Stimulated activated CD4-positive, alpha-beta T cell treated with anti-CD3 and anti-CD28 coated beads, Interleukin-1b, Interleukin-23, amount 100 ng/mL, for 24 hours (primary cell): Measurements from ENCODE around the gene SOCS1.

ENCODE experiments used
- DNase-seq, 4 experiments: peaks; one replicate each; pipeline ENCODE4 v3.0.0-alpha.2; 2020; ENCODE audit warnings: low read depth in 4 of 4, low spot score in 1 of 4

SOCS1 gene

GRCh38 chr16:11285842-11286241 is 29.8 kb upstream of the SOCS1 start:
- DNase-seq: no peak

GRCh38 chr16:11283820-11284248 is 27.8 kb upstream of the SOCS1 start:
- DNase-seq: no peak

GRCh38 chr16:11280616-11281522 is 24.9 kb upstream of the SOCS1 start, which contains the start of gene PRM1:
PRM1 (minus strand) TSS chr16:11281330; CDS start chr16:11281238, 92 bp downstream.
- no peak for DNase-seq

- no peak for DNase-seq
Measured at GRCh38 chr16:11278681-11279628, 23.0 kb upstream of the SOCS1 start.

DNA sequence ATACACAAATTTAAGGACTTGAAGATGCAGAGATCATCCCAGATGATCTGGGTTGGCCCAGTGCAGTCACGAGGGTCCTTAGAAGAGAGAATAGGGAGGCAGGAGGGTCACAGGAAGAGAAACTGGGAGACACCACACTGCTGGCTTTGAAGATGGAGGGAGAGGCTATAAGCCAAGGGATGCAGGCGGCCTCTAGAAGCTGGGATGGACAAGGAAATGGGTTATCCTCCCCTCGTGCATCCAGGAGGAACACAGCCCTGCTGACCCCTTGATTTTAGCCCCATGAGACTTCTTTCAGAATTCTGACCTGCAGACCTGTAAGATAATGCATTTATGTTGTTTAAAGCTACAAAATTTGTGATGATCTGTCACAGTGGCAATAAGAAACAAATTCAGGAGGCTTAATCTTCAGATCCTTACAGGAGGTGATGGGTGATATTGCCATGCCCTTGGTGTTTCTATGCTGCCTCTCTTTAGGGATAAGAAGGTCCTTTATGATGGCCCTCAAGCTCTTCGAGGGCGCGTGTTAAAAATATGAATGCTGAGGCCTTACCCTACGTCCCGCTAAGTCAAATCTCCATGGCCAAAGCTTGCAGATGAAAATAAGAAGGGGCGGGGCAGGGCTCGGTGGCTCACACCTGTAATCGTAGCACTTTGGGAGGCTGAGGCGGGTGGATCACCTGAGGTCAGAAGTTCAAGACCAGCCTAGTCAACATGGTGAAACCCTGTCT is 21.8 kb upstream of the SOCS1 start:
- no peak for DNase-seq

DNA sequence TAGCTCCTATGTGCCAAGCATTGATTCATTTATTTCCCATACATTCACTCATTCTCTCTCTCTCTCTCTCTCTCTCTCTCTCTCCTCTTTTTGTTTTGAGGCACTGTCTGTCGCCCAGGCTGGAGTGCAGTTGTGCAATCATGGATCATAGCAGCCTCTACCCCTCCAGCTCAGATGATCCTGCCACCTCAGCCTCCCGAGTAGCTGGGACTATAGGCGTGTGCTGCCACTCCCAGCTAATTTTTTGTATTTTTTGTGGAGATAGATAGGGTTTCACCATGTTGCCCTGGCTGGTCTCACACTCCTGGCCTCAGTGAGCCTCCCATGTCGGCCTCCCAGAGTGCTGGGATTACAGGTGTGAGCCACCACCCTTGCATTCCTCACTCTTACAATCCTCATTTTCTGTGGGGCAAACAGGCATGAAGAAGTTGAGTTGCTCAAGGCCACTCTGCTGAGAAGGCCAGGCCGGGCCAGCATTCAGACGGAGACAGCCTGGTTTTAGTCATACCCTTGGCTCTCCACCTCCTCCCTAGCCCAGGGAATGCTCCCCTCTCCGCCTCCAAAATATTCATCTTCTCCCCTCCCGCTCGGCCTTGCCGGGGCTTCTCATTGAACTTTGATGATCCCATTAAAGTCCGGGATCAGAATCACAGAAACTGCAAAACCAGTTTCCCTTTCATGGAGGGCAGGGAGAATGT is 21.0 kb upstream of the SOCS1 start:
- no peak for DNase-seq

- DNase-seq: no peak
Measured at GRCh38 chr16:11276143-11276895, 20.3 kb upstream of the SOCS1 start, which contains the start of gene PRM2. PRM2 (minus strand) TSS chr16:11276480; CDS start chr16:11276370, 110 bp downstream.

- no peak for DNase-seq
Measured at GRCh38 chr16:11274964-11275363, 19.0 kb upstream of the SOCS1 start.

GRCh38 chr16:11273721-11274324 is 17.8 kb upstream of the SOCS1 start:
- no peak for DNase-seq

- DNase-seq: no peak
Measured at GRCh38 chr16:11272921-11273720, 17.1 kb upstream of the SOCS1 start, which contains the start of gene PRM3. PRM3 (minus strand) TSS chr16:11273629; CDS start chr16:11273595, 34 bp downstream.

DNA sequence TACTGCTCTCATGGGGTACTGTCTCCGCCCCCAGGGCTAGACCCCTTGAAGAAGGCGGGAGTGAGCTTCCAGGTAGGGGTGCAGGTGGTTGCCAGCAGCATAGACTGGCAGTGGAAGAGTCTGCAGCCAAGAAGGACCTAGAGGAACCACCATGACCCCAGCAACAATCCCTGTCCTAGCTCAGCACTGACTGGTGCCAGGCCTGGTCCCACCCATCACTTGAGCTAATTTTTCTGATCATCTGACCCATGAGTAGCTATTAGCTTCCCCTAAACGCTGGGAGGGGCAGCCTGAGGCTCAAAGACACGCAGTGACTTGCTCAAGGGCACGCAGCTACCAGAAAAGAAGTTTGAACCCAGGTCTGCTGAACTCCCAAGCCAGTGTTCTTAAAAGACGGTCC is 16.5 kb upstream of the SOCS1 start:
- DNase-seq: no peak

GRCh38 chr16:11271610-11272009 is 15.6 kb upstream of the SOCS1 start:
- no peak for DNase-seq

- no peak for DNase-seq
Measured at GRCh38 chr16:11270602-11271162, 14.7 kb upstream of the SOCS1 start.

DNA sequence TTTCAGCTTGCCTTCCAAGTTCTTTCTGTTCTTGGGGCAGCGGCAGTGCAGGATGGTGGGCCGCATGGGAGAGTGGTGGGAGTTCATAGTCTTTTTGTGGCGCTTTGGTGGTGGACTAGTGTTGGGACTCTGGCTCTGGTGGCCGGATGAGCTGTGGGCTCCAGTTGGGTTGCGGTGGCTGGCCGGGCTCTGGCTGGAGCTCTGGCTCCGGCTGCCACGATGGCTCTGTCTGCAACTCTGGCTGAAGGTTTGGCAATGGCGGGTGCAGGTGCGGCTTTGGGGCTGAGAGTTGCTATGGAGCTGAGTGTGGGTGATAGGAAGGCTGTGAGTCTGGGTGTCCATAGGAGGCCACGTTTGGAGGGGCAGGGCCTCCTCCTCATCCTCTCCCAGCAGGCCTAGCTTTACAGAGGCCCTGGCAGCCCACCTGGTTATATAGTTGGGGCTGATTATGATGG is 12.9 kb upstream of the SOCS1 start, which contains the start of gene TNP2:
TSS of gene TNP2 (minus strand) at position 405 of the 455 bp plus-strand sequence. CDS start at position 342, 63 bp downstream.
- no peak for DNase-seq

DNA sequence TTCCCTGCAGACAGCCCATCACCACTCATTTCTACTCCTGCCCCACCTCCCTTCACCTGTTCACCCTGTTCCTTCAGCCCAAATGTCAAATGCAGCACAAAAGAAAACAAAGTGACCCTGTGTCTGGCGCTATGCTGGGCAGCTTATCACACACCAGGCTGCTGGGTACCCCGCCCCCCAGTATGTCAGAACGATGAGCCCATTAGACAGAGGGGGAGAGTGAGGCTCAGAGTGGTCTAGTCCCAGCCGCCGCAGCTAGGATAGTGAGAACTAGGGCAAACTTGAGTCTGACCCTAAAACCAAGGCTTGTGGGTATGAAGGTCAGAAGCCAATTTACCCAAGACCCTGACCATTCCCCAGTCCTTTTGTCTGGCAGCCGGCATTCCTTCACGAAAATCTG is 9.1 kb upstream of the SOCS1 start:
- DNase-seq: no peak

GRCh38 chr16:11264155-11264832 is 8.3 kb upstream of the SOCS1 start:
- DNase-seq: no peak

- no peak for DNase-seq
Measured at GRCh38 chr16:11263737-11264136, 7.7 kb upstream of the SOCS1 start.
